CD8-positive, alpha-beta memory T cell (primary cell): ENCODE data around the gene CDH23. TPM values are rescaled to one million over a fixed set of nuclear protein-coding genes. Genes with fewer than 3 reads are reported as not detected.

Experiments used
- CTCF ChIA-PET: fragments of 350-600 bp; sonication (Branson Sonifier 250); formaldehyde crosslinking; loops from one replicate; lab custom pipeline; 2021; ENCODE audit warnings: antibody characterized with exemption; lab: Charles Lee
- POLR2A ChIA-PET: fragments of 350-600 bp; sonication (Branson Sonifier 250); formaldehyde crosslinking; loops from one replicate; lab custom pipeline; 2021; ENCODE audit warnings: antibody characterized with exemption; lab: Charles Lee
- DNase-seq, 5 donors: peaks; one replicate each; pipeline versions ENCODE4 v3.0.0 to v3.0.0-alpha.2; 2020 to 2022; ENCODE audit warnings: mixed read lengths in 1 of 5
- H3K27ac ChIP-seq: one replicate; pipeline ENCODE4 v1.7.0; 2013; ENCODE audit warnings: low read depth, mild to moderate bottlenecking, low read length, moderate library complexity
- H3K27me3 ChIP-seq: 2 replicates; pipeline ENCODE4 v1.7.0; 2013; ENCODE audit warnings: low read length, mild to moderate bottlenecking; ENCODE audit not compliant: insufficient read depth, poor library complexity, severe bottlenecking
- H3K36me3 ChIP-seq: 2 replicates; pipeline ENCODE4 v1.7.0; 2013; ENCODE audit warnings: mild to moderate bottlenecking, low read length, moderate library complexity; ENCODE audit not compliant: insufficient read depth
- H3K4me1 ChIP-seq: 2 replicates; pipeline ENCODE4 v1.7.0; 2013; ENCODE audit warnings: mild to moderate bottlenecking, low read length, moderate library complexity; ENCODE audit not compliant: insufficient read depth
- H3K4me3 ChIP-seq: 2 replicates; pipeline ENCODE4 v1.7.0; 2013; ENCODE audit warnings: mild to moderate bottlenecking, low read length
- H3K9me3 ChIP-seq: 2 replicates; pipeline ENCODE4 v1.7.0; 2013; ENCODE audit warnings: mild to moderate bottlenecking, low read length
- H3K27ac Mint-ChIP-seq, 8 donors: one replicate each; pipeline ENCODE4 v1.8.0; 2020 to 2021; ENCODE audit warnings: mixed read lengths in 8 of 8, mild to moderate bottlenecking in 6 of 8, inconsistent platforms in 3 of 8, moderate library complexity in 3 of 8
- H3K27me3 Mint-ChIP-seq, 2 donors: one replicate each; pipeline ENCODE4 v1.8.0; 2020 to 2021; ENCODE audit warnings: mixed read lengths in 2 of 2, mild to moderate bottlenecking in 1 of 2, moderate library complexity in 1 of 2
- H3K36me3 Mint-ChIP-seq, 3 donors: one replicate each; pipeline ENCODE4 v1.8.0; 2020 to 2021; ENCODE audit warnings: mixed read lengths in 3 of 3, inconsistent platforms in 1 of 3, mild to moderate bottlenecking in 1 of 3
- H3K4me1 Mint-ChIP-seq, 3 donors: one replicate each; pipeline ENCODE4 v1.8.0; 2020 to 2021; ENCODE audit warnings: mixed read lengths in 3 of 3, inconsistent platforms in 1 of 3, mild to moderate bottlenecking in 1 of 3
- H3K4me3 Mint-ChIP-seq, 7 donors: one replicate each; pipeline ENCODE4 v1.8.0; 2020 to 2021; ENCODE audit warnings: mixed read lengths in 7 of 7, mild to moderate bottlenecking in 6 of 7, moderate library complexity in 4 of 7, inconsistent platforms in 2 of 7
- H3K9me3 Mint-ChIP-seq, 5 donors: one replicate each; pipeline ENCODE4 v1.8.0; 2020 to 2022; ENCODE audit warnings: mixed read lengths in 5 of 5, mild to moderate bottlenecking in 3 of 5, moderate library complexity in 2 of 5, inconsistent platforms in 1 of 5
- polyA plus RNA-seq: library from polyadenylated mRNA; unstranded; fragments of 300-500 nt; fragmentation: Illumina TruSeq; gene quantifications from one replicate; pipeline ENCODE4 v1.2.3, GENCODE V29; 2021
- total RNA-seq, 2 experiments: library from RNA; stranded (reverse); gene quantifications; one replicate each; pipeline ENCODE4 v1.2.3, GENCODE V29; 2021

Gene CDH23
- total and polyA plus RNA-seq, 3 experiments from 2014 or later = 0.74 to 2.0 (median 0.78) TPM

GRCh38 chr10:71740069-71740653 lies 343.4 kb downstream of the CDH23 start:
- Histone ChIP-seq H3K27ac (no peak overlapping the region), H3K27me3 (no peaks in the 10 kb centered on the region), H3K4me1 (peaks cover 100% of the 10 kb centered on the region), H3K36me3 (no peaks in the 10 kb centered on the region), H3K9me3 (no peaks in the 10 kb centered on the region), H3K4me3 (no peak overlapping the region)
- H3K27me3 Mint-ChIP-seq = peaks cover 0 to 2% of the 10 kb centered on the region in 2 donors
- H3K4me3 Mint-ChIP-seq = peak overlapping the region in 5 of 7 donors; percentile 15 to 70 (median 51)
- peaks cover 93 to 100% (median 99%) of the 10 kb centered on the region in 3 donors for H3K4me1 Mint-ChIP-seq
- POLR2A ChIA-PET = interaction anchor here (0.9 to 4.3 kb wide), 4 partner anchors 8 to 33 kb away, joined by 3 to 29 read pairs (median 8); partner anchors contain the start of gene VSIR
- CTCF ChIA-PET = interaction anchor here (0.8 to 10.4 kb wide), 5 partner anchors 9 to 44 kb away, joined by 3 to 152 read pairs (median 4); partner anchors contain the start of gene VSIR
- DNase-seq = no peak
- no peaks in the 10 kb centered on the region for H3K36me3 Mint-ChIP-seq
- H3K9me3 Mint-ChIP-seq = no peaks in the 10 kb centered on the region
- peak overlapping the region; percentile 76 to 99 (median 96) for H3K27ac Mint-ChIP-seq

- Mint-ChIP-seq H3K36me3 (no peaks in the 10 kb centered on the region), H3K4me1 (peaks cover 94 to 100% (median 99%) of the 10 kb centered on the region in 3 donors), H3K27ac (peak overlapping the region; percentile 93 to 99 (median 96)), H3K4me3 (peak overlapping the region; percentile 5 to 84 (median 75)), H3K9me3 (no peaks in the 10 kb centered on the region), H3K27me3 (peaks cover 0 to 2% of the 10 kb centered on the region in 2 donors)
- Histone ChIP-seq H3K27me3 (no peaks in the 10 kb centered on the region), H3K4me1 (peaks cover 100% of the 10 kb centered on the region), H3K36me3 (no peaks in the 10 kb centered on the region), H3K9me3 (no peaks in the 10 kb centered on the region), H3K4me3 (peak overlapping the region; percentile 70), H3K27ac (peak overlapping the region; percentile 44)
- DNase-seq = peak in 1 of 5 donors; percentile 33
- ChIA-PET POLR2A (interaction anchor here (0.9 to 4.3 kb wide), 6 partner anchors 8 to 32 kb away, joined by 3 to 29 read pairs (median 8); partner anchors contain the start of gene VSIR), CTCF (interaction anchor here (0.9 to 10.4 kb wide), 7 partner anchors 10 to 45 kb away, joined by 3 to 152 read pairs (median 4); partner anchors contain the start of gene VSIR)
These were observed 344.3 kb downstream of the CDH23 start for GRCh38 chr10:71741029-71741428.

GRCh38 chr10:71741671-71742070 lies 345.0 kb downstream of the CDH23 start:
- Mint-ChIP-seq H3K36me3 (no peaks in the 10 kb centered on the region), H3K4me1 (peaks cover 94 to 100% (median 99%) of the 10 kb centered on the region in 3 donors), H3K9me3 (no peaks in the 10 kb centered on the region), H3K27me3 (peaks cover 0 to 2% of the 10 kb centered on the region in 2 donors), H3K27ac (peak overlapping the region; percentile 93 to 99 (median 96)), H3K4me3 (peak overlapping the region; percentile 54 to 84 (median 75))
- ChIA-PET CTCF (interaction anchor here (0.9 to 10.4 kb wide), 9 partner anchors 9 to 34 kb away, joined by 3 to 152 read pairs (median 5); partner anchors contain the start of gene VSIR), POLR2A (interaction anchor here (1.5 to 4.3 kb wide), 6 partner anchors 8 to 32 kb away, joined by 4 to 29 read pairs (median 11); partner anchors contain the start of gene VSIR)
- no peaks in the 10 kb centered on the region for H3K36me3 ChIP-seq
- H3K4me3 ChIP-seq = peak overlapping the region; percentile 70
- H3K27me3 ChIP-seq = no peaks in the 10 kb centered on the region
- DNase-seq = no peak
- H3K9me3 ChIP-seq = no peaks in the 10 kb centered on the region
- peak overlapping the region; percentile 44 for H3K27ac ChIP-seq
- peaks cover 100% of the 10 kb centered on the region for H3K4me1 ChIP-seq

- Mint-ChIP-seq H3K4me1 (peaks cover 94 to 100% (median 99%) of the 10 kb centered on the region in 3 donors), H3K9me3 (no peaks in the 10 kb centered on the region), H3K27me3 (peaks cover 0 to 2% of the 10 kb centered on the region in 2 donors), H3K36me3 (no peaks in the 10 kb centered on the region), H3K4me3 (peak overlapping the region; percentile 54 to 84 (median 75)), H3K27ac (peak overlapping the region; percentile 93 to 99 (median 96))
- no peaks in the 10 kb centered on the region for H3K36me3 ChIP-seq
- H3K9me3 ChIP-seq = no peaks in the 10 kb centered on the region
- DNase-seq = peak in 4 of 5 donors; percentile 27 to 64 (median 57)
- peak overlapping the region; percentile 70 for H3K4me3 ChIP-seq
- peaks cover 100% of the 10 kb centered on the region for H3K4me1 ChIP-seq
- H3K27me3 ChIP-seq = no peaks in the 10 kb centered on the region
- POLR2A ChIA-PET = interaction anchor here (0.9 to 4.3 kb wide), 10 partner anchors 8 to 31 kb away, joined by 3 to 29 read pairs (median 6); partner anchors contain the start of gene VSIR
- H3K27ac ChIP-seq = peak overlapping the region; percentile 28
- CTCF ChIA-PET = interaction anchor here (1.0 to 10.4 kb wide), 10 partner anchors 10 to 46 kb away, joined by 3 to 152 read pairs (median 4); partner anchors contain the start of gene VSIR
These were observed 345.8 kb downstream of the CDH23 start for GRCh38 chr10:71742301-71743088.

- Mint-ChIP-seq H3K27me3 (no peaks in the 10 kb centered on the region), H3K4me3 (peak overlapping the region; percentile 54 to 84 (median 75)), H3K4me1 (peaks cover 94 to 100% (median 99%) of the 10 kb centered on the region in 3 donors), H3K36me3 (no peaks in the 10 kb centered on the region), H3K9me3 (no peaks in the 10 kb centered on the region), H3K27ac (peak overlapping the region; percentile 93 to 99 (median 96))
- no peak for DNase-seq
- ChIA-PET CTCF (interaction anchor here (1.0 to 10.4 kb wide), 9 partner anchors 9 to 47 kb away, joined by 3 to 152 read pairs (median 5); partner anchors contain the start of gene VSIR), POLR2A (interaction anchor here (0.9 to 4.3 kb wide), 8 partner anchors 8 to 30 kb away, joined by 3 to 29 read pairs (median 8); partner anchors contain the start of gene VSIR)
- H3K4me3 ChIP-seq = peak overlapping the region; percentile 32
- no peaks in the 10 kb centered on the region for H3K36me3 ChIP-seq
- H3K9me3 ChIP-seq = no peaks in the 10 kb centered on the region
- peaks cover 100% of the 10 kb centered on the region for H3K4me1 ChIP-seq
- peak overlapping the region; percentile 28 for H3K27ac ChIP-seq
- no peaks in the 10 kb centered on the region for H3K27me3 ChIP-seq
These were observed 346.5 kb downstream of the CDH23 start for GRCh38 chr10:71743089-71743838.

GRCh38 chr10:71743866-71744265 lies 347.1 kb downstream of the CDH23 start:
- ChIA-PET CTCF (interaction anchor here (1.1 to 10.4 kb wide), 6 partner anchors 8 to 47 kb away, joined by 3 to 152 read pairs (median 9); partner anchors contain the start of gene VSIR), POLR2A (interaction anchor here (1.0 to 4.3 kb wide), 4 partner anchors 8 to 29 kb away, joined by 3 to 29 read pairs (median 8); partner anchors contain the start of gene VSIR)
- DNase-seq = no peak
- H3K9me3 ChIP-seq = no peaks in the 10 kb centered on the region
- H3K4me1 Mint-ChIP-seq = peaks cover 98 to 100% (median 100%) of the 10 kb centered on the region in 3 donors
- H3K27me3 Mint-ChIP-seq = no peaks in the 10 kb centered on the region
- peaks cover 0 to 2% (median 0%) of the 10 kb centered on the region in 3 donors for H3K36me3 Mint-ChIP-seq
- H3K36me3 ChIP-seq = no peaks in the 10 kb centered on the region
- no peaks in the 10 kb centered on the region for H3K9me3 Mint-ChIP-seq
- H3K27ac Mint-ChIP-seq = peak overlapping the region; percentile 93 to 99 (median 96)
- H3K4me3 Mint-ChIP-seq = peak overlapping the region in 4 of 7 donors; percentile 35 to 80 (median 66)
- H3K27ac ChIP-seq = no peak overlapping the region
- peak overlapping the region; percentile 32 for H3K4me3 ChIP-seq
- H3K4me1 ChIP-seq = peaks cover 100% of the 10 kb centered on the region
- no peaks in the 10 kb centered on the region for H3K27me3 ChIP-seq
